ENCODE results near the gene TMEM164.

Gene TMEM164

DNA sequence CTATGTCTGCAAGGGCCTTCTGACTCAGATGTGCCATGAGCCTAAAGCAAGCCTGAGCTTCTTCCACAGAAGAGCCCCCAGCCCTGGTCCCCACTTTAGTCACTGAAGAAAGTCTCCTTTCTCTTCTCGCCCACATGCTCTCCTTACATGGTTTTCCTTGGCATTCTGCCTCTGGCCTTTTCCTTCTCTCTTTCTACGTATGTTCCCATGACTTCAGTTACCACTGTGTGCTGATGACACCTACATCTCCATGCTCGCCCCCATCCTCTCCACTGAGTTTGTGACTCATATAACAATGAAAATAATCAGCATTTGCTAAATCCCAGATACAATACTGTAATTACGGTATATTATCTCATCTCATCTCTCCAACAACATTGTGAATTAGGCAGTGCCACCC is 165.7 kb downstream of the TMEM164 start:
- no peaks in the 10 kb centered on the region for H3K36me3 ChIP-seq (ENCODE audit: insufficient read depth)
- H2AFZ ChIP-seq (ENCODE audit: low read depth) = no peak overlapping the region
- H3K9ac ChIP-seq = no peak overlapping the region
- H3K79me2 ChIP-seq (ENCODE audit: insufficient read depth, low read depth) = no peaks in the 10 kb centered on the region
- H3K4me1 ChIP-seq (ENCODE audit: low read depth, poor library complexity, severe bottlenecking) = no peaks in the 10 kb centered on the region
- TF ChIP-seq CTCF (conservative IDR thresholded peaks at IDR 0.05; ENCODE audit: low read depth, low read length) = no peak
- no peaks in the 10 kb centered on the region for H3K27me3 ChIP-seq (ENCODE audit: insufficient read depth, low read depth)
- H3K27ac ChIP-seq = no peak overlapping the region
- H3K4me3 ChIP-seq (IDR thresholded peaks at IDR 0.05; ENCODE audit: insufficient read depth, low read depth, low read length) = no peak overlapping the region
- H3K4me2 ChIP-seq = no peak overlapping the region
- H4K20me1 ChIP-seq (ENCODE audit: insufficient read depth) = no peaks in the 10 kb centered on the region

GRCh38 chrX:110170029-110170428 is 167.1 kb downstream of the TMEM164 start:
- Histone ChIP-seq H4K20me1 (ENCODE audit: insufficient read depth) (no peaks in the 10 kb centered on the region), H2AFZ (ENCODE audit: low read depth) (no peak overlapping the region), H3K4me2 (no peak overlapping the region), H3K36me3 (ENCODE audit: insufficient read depth) (no peaks in the 10 kb centered on the region), H3K27me3 (ENCODE audit: insufficient read depth, low read depth) (no peaks in the 10 kb centered on the region), H3K4me3 (IDR thresholded peaks at IDR 0.05; ENCODE audit: insufficient read depth, low read depth, low read length) (no peak overlapping the region), H3K9ac (no peak overlapping the region), H3K4me1 (ENCODE audit: low read depth, poor library complexity, severe bottlenecking) (no peaks in the 10 kb centered on the region), H3K79me2 (ENCODE audit: insufficient read depth, low read depth) (no peaks in the 10 kb centered on the region), H3K27ac (no peak overlapping the region)
- TF ChIP-seq CTCF (conservative IDR thresholded peaks at IDR 0.05; ENCODE audit: low read depth, low read length) = no peak

DNA sequence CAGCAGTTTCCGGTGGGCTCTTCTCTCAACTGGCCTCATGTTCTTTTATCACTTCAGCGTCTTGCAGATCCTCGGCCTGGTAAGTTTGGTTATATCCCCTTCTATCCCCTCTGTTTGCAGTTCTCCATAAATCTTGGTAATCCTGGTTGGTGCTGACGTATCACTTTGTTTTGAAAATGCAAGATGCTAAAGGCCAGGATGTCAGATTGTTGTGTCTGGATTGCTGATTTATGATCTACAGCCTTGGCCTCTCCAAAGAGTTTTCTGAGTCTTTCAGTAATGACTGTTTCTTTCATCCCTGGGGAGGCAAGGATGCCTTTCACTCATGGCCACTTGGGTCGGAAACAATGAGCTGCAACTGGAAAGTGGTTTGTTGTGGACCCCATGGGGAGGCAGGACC is 168.5 kb downstream of the TMEM164 start:
- H4K20me1 ChIP-seq (ENCODE audit: insufficient read depth) = no peaks in the 10 kb centered on the region

DNA sequence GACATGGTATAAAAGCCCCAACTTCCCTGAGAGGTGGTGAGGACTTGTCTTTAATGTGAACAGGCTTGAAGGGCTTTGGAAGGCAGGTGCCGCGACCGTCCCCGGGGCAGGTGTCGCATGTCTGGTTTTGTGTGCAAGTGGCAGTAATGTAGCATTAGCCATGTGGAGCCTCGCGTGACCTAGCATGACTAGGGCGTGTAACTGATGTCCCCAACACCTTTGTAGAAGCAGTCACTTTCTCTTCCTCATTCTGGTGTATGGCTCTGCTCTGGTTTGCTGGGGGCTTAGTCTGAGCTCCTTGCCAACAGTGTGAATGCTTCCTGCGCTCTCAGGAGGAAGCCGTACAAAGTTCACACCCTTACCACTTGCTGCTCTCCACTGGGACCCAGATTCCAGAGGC is 169.3 kb downstream of the TMEM164 start:
- H3K4me2 ChIP-seq = no peak overlapping the region
- no peaks in the 10 kb centered on the region for H4K20me1 ChIP-seq (ENCODE audit: insufficient read depth)
- TF ChIP-seq CTCF (conservative IDR thresholded peaks at IDR 0.05; ENCODE audit: low read depth, low read length) = no peak
- H3K27ac ChIP-seq = no peak overlapping the region
- H2AFZ ChIP-seq (ENCODE audit: low read depth) = no peak overlapping the region
- no peaks in the 10 kb centered on the region for H3K4me1 ChIP-seq (ENCODE audit: low read depth, poor library complexity, severe bottlenecking)
- H3K27me3 ChIP-seq (ENCODE audit: insufficient read depth, low read depth) = no peaks in the 10 kb centered on the region
- H3K79me2 ChIP-seq (ENCODE audit: insufficient read depth, low read depth) = no peaks in the 10 kb centered on the region
- H3K4me3 ChIP-seq (IDR thresholded peaks at IDR 0.05; ENCODE audit: insufficient read depth, low read depth, low read length) = no peak overlapping the region
- no peak overlapping the region for H3K9ac ChIP-seq
- H3K36me3 ChIP-seq (ENCODE audit: insufficient read depth) = no peaks in the 10 kb centered on the region

More for the DNA sequence above, 168.5 kb downstream of the TMEM164 start:
- H3K79me2 ChIP-seq (ENCODE audit: insufficient read depth, low read depth) = no peaks in the 10 kb centered on the region
- H3K27me3 ChIP-seq (ENCODE audit: insufficient read depth, low read depth) = no peaks in the 10 kb centered on the region
- H2AFZ ChIP-seq (ENCODE audit: low read depth) = no peak overlapping the region
- no peak overlapping the region for H3K4me2 ChIP-seq
- no peak for TF ChIP-seq CTCF (conservative IDR thresholded peaks at IDR 0.05; ENCODE audit: low read depth, low read length)
- no peak overlapping the region for H3K27ac ChIP-seq
- no peak overlapping the region for H3K4me3 ChIP-seq (IDR thresholded peaks at IDR 0.05; ENCODE audit: insufficient read depth, low read depth, low read length)
- H3K4me1 ChIP-seq (ENCODE audit: low read depth, poor library complexity, severe bottlenecking) = no peaks in the 10 kb centered on the region
- H3K36me3 ChIP-seq (ENCODE audit: insufficient read depth) = no peaks in the 10 kb centered on the region
- H3K9ac ChIP-seq = no peak overlapping the region

Data from KMS-11 (cell line).